H1 (cell line): ENCODE results near the gene FANCE. TPM values are rescaled to one million over a fixed set of nuclear protein-coding genes. Genes with fewer than 3 reads are reported as not detected.
A peak's percentile ranks its signal among the peaks of the same experiment; 100 is the strongest.

Source experiments
- CTCF ChIA-PET: fragments of 300-600 bp; sonication (Branson Sonifier 250); formaldehyde crosslinking; loops from one replicate; lab custom pipeline; 2021; ENCODE audit not compliant: partially characterized antibody; lab: Charles Lee
- POLR2A ChIA-PET: fragments of 300-600 bp; sonication (Branson Sonifier 250); formaldehyde crosslinking; loops from one replicate; lab custom pipeline; 2021; ENCODE audit warnings: inconsistent platforms; ENCODE audit not compliant: partially characterized antibody; lab: Charles Lee
- DNase-seq, 2 experiments: peaks; one replicate each; pipeline versions ENCODE4 v3.0.0 to v3.0.0-alpha.2; 2010 to 2022; ENCODE audit warnings: low spot score in 2 of 2, low read depth in 1 of 2, mixed read lengths in 1 of 2
- FAIRE-seq: peaks from 2 replicates; lab custom pipeline; 2011; peaks lifted over from hg19 to GRCh38; lab: Jason Lieb, UNC
- H2AFZ ChIP-seq: 2 replicates; pipeline ENCODE4 v1.8.1; 2012; ENCODE audit warnings: low read length, inconsistent platforms
- H2AK5ac ChIP-seq: 2 replicates; pipeline ENCODE4 v1.6.1; 2013; ENCODE audit warnings: low read depth, low read length
- H2BK120ac ChIP-seq: replicated peaks from 2 replicates; pipeline ENCODE3; 2013; ENCODE audit warnings: low read depth, low read length, inconsistent platforms
- H2BK12ac ChIP-seq: 2 replicates; pipeline ENCODE4 v1.6.1; 2013; ENCODE audit warnings: low read depth, low read length
- H2BK15ac ChIP-seq: 2 replicates; pipeline ENCODE4 v1.6.1; 2013; ENCODE audit warnings: low read length
- H2BK20ac ChIP-seq: 2 replicates; pipeline ENCODE4 v1.6.1; 2013; ENCODE audit warnings: low read length
- H2BK5ac ChIP-seq: 2 replicates; pipeline ENCODE4 v1.6.1; 2013; ENCODE audit warnings: low read depth, low read length
- H3K14ac ChIP-seq: 2 replicates; pipeline ENCODE4 v1.6.1; 2013; ENCODE audit warnings: inconsistent platforms; ENCODE audit not compliant: insufficient read length
- H3K18ac ChIP-seq: 2 replicates; pipeline ENCODE4 v1.6.1; 2013; ENCODE audit warnings: low read length; ENCODE audit errors: extremely low read depth
- H3K23ac ChIP-seq: 2 replicates; pipeline ENCODE4 v1.6.1; 2013; ENCODE audit warnings: inconsistent platforms; ENCODE audit not compliant: insufficient read length
- H3K23me2 ChIP-seq: 2 replicates; pipeline ENCODE4 v1.6.1; 2013; ENCODE audit warnings: low read depth, low read length
- H3K27ac ChIP-seq: 2 replicates; pipeline ENCODE4 v1.6.1; 2011; ENCODE audit warnings: low read depth, low read length, inconsistent platforms
- H3K27me3 ChIP-seq, 4 experiments: replicated peaks in 1 of 4; 1 replicate in 1 of 4; 2 replicates in 3 of 4; pipeline versions ENCODE4 v1.6.1 to v1.8.1; 2011 to 2013; ENCODE audit warnings: low read length in 3 of 4, mild to moderate bottlenecking in 3 of 4, inconsistent platforms in 2 of 4, mixed read lengths in 2 of 4, moderate library complexity in 1 of 4; ENCODE audit not compliant: control insufficient read depth in 3 of 4, insufficient read depth in 3 of 4; ENCODE audit errors: extremely low read depth in 1 of 4
- H3K36me3 ChIP-seq, 4 experiments: 2 replicates each; pipeline versions ENCODE4 v1.6.1 to v1.8.1; 2011 to 2013; ENCODE audit warnings: mild to moderate bottlenecking in 4 of 4, low read length in 3 of 4, moderate library complexity in 2 of 4, control low read depth in 1 of 4, inconsistent platforms in 1 of 4; ENCODE audit not compliant: insufficient read depth in 4 of 4, control insufficient read depth in 2 of 4
- H3K4ac ChIP-seq: replicated peaks from 2 replicates; pipeline ENCODE3; 2013; ENCODE audit warnings: low read length, low read depth, mixed read lengths, inconsistent platforms; ENCODE audit not compliant: insufficient read length
- H3K4me1 ChIP-seq, 4 experiments: replicated peaks in 1 of 4; 1 replicate in 1 of 4; 2 replicates in 3 of 4; pipeline versions ENCODE4 v1.6.1 to v1.8.1; 2011 to 2013; ENCODE audit warnings: low read length in 3 of 4, inconsistent platforms in 2 of 4, mixed read lengths in 1 of 4; ENCODE audit not compliant: insufficient read depth in 4 of 4, control insufficient read depth in 3 of 4
- H3K4me2 ChIP-seq, 2 experiments: 2 replicates each; pipeline versions ENCODE4 v1.6.1 to v1.8.1; 2011 to 2013; ENCODE audit warnings: low read depth in 2 of 2, low read length in 2 of 2, control low read depth in 1 of 2, inconsistent platforms in 1 of 2, mild to moderate bottlenecking in 1 of 2; ENCODE audit not compliant: insufficient read depth in 1 of 2
- H3K4me3 ChIP-seq, 4 experiments: fragments of 200-600, 300-600 bp in 1 of 4; sonication (generic), shearing (Covaris generic), sonication (Bioruptor Twin) in 1 of 4; 2 replicates each; pipeline versions ENCODE4 v1.5.1 to v1.8.1; 2011 to 2016; ENCODE audit warnings: low read length in 4 of 4, low read depth in 3 of 4, control low read depth in 2 of 4, inconsistent platforms in 2 of 4, mild to moderate bottlenecking in 2 of 4, mixed read lengths in 1 of 4, moderate library complexity in 1 of 4; ENCODE audit not compliant: insufficient read depth in 2 of 4; ENCODE audit errors: extremely low read depth in 1 of 4
- H3K56ac ChIP-seq: replicated peaks from 2 replicates; pipeline ENCODE3; 2013; ENCODE audit warnings: low read depth, mild to moderate bottlenecking, mixed read lengths, low read length, inconsistent platforms; ENCODE audit not compliant: insufficient read length
- H3K79me1 ChIP-seq: 2 replicates; pipeline ENCODE4 v1.6.1; 2013; ENCODE audit warnings: low read depth, low read length, control low read depth
- H3K79me2 ChIP-seq, 2 experiments: 2 replicates each; pipeline versions ENCODE4 v1.6.1 to v1.8.1; 2012 to 2013; ENCODE audit warnings: low read length in 2 of 2, mild to moderate bottlenecking in 2 of 2, inconsistent platforms in 1 of 2; ENCODE audit not compliant: insufficient read depth in 2 of 2, control insufficient read depth in 1 of 2
- H3K9ac ChIP-seq, 4 experiments: replicated peaks in 1 of 4; 1 replicate in 1 of 4; 2 replicates in 3 of 4; pipeline versions ENCODE4 v1.6.1 to v1.8.1; 2011 to 2013; ENCODE audit warnings: low read depth in 3 of 4, low read length in 3 of 4, control low read depth in 2 of 4, mild to moderate bottlenecking in 2 of 4, moderate library complexity in 2 of 4, inconsistent platforms in 1 of 4; ENCODE audit errors: extremely low read depth in 1 of 4
- H3K9me3 ChIP-seq, 2 experiments: 2 replicates each; pipeline versions ENCODE4 v1.6.1 to v1.8.1; 2012 to 2013; ENCODE audit warnings: mild to moderate bottlenecking in 2 of 2, moderate library complexity in 2 of 2, control low read depth in 1 of 2, inconsistent platforms in 1 of 2, low read depth in 1 of 2, low read length in 1 of 2, mixed read lengths in 1 of 2; ENCODE audit not compliant: insufficient read depth in 2 of 2
- H4K20me1 ChIP-seq, 2 experiments: replicated peaks in 1 of 2; 2 replicates each; pipeline versions ENCODE3 to v1.8.1; 2011 to 2013; ENCODE audit warnings: inconsistent platforms in 2 of 2, low read length in 2 of 2, mild to moderate bottlenecking in 1 of 2; ENCODE audit not compliant: insufficient read depth in 2 of 2, control insufficient read depth in 1 of 2
- H4K5ac ChIP-seq: 2 replicates; pipeline ENCODE4 v1.6.1; 2013; ENCODE audit warnings: low read length, low read depth, mixed read lengths, inconsistent platforms; ENCODE audit not compliant: insufficient read length
- H4K8ac ChIP-seq: 2 replicates; pipeline ENCODE4 v1.8.0; 2013; ENCODE audit warnings: mild to moderate bottlenecking, moderate library complexity, low read length, inconsistent platforms; ENCODE audit not compliant: insufficient read depth; ENCODE audit errors: extremely low read depth
- H4K91ac ChIP-seq: replicated peaks from 2 replicates; pipeline ENCODE3; 2013; ENCODE audit warnings: low read length, mixed read lengths, inconsistent platforms; ENCODE audit not compliant: insufficient read length
- ATF3 ChIP-seq: IDR thresholded peaks from 2 replicates; pipeline ENCODE4 v1.6.1; 2011; ENCODE audit warnings: low read depth, mild to moderate bottlenecking, low read length; ENCODE audit not compliant: insufficient read depth
- CBX8 ChIP-seq: fragments of 300-800, 300-1000 bp; sonication (generic); IDR thresholded peaks from 2 replicates; pipeline ENCODE4 v1.7.1; 2016; ENCODE audit warnings: low read depth, low read length, borderline replicate concordance
- CHD2 ChIP-seq: IDR thresholded peaks from 2 replicates; pipeline ENCODE4 v1.6.1; 2012; ENCODE audit warnings: low read length, improper control_type of control experiment
- KDM4A ChIP-seq: IDR thresholded peaks from one replicate; pipeline ENCODE4 v1.7.1; 2012; ENCODE audit warnings: low read depth, mild to moderate bottlenecking, moderate library complexity, low read length, inconsistent platforms; ENCODE audit not compliant: severe bottlenecking
- PHF8 ChIP-seq: fragments of 200-600 bp; sonication (generic); conservative IDR thresholded peaks from 2 replicates; pipeline ENCODE4 v1.7.1; 2012; ENCODE audit warnings: low read depth, mild to moderate bottlenecking, inconsistent platforms, low read length, moderate library complexity
- RAD21 ChIP-seq, 2 experiments: IDR thresholded peaks in 1 of 2; conservative IDR thresholded peaks in 1 of 2; 2 replicates each; pipeline ENCODE4 v1.6.1; 2011; ENCODE audit warnings: low read depth in 2 of 2, low read length in 2 of 2, improper control_type of control experiment in 1 of 2, inconsistent platforms in 1 of 2, mild to moderate bottlenecking in 1 of 2, moderate library complexity in 1 of 2
- RBBP5 ChIP-seq: IDR thresholded peaks from 2 replicates; pipeline ENCODE4 v1.7.1; 2012; ENCODE audit warnings: low read depth, mild to moderate bottlenecking, inconsistent platforms, low read length, moderate library complexity, borderline replicate concordance
- SP1 ChIP-seq: IDR thresholded peaks from 2 replicates; pipeline ENCODE4 v1.6.1; 2011; ENCODE audit warnings: low read depth, low read length
- TAF7 ChIP-seq: optimal IDR thresholded peaks from 2 replicates; pipeline ENCODE3; 2011; ENCODE audit warnings: low read depth, mild to moderate bottlenecking, inconsistent platforms, low read length, moderate library complexity, borderline replicate concordance
- WGBS, 2 experiments: shearing (Covaris generic) in 1 of 2; methylation state at CpG; one replicate each; pipeline versions ENCODE4 v1.1.6 to v1.1.7; 2013 to 2015; ENCODE audit warnings: low lambda C conversion rate in 2 of 2, mixed read lengths in 2 of 2, inconsistent platforms in 1 of 2, low coverage in 1 of 2, missing lambda C conversion rate in 1 of 2; ENCODE audit not compliant: insufficient replicate concordance in 2 of 2, insufficient coverage in 1 of 2, insufficient read length in 1 of 2; ENCODE audit errors: extremely low coverage in 1 of 2, missing lambda C conversion rate in 1 of 2; 5-methylcytosine and 5-hydroxymethylcytosine counted together
- polyA plus RNA-seq, 7 experiments: library from polyadenylated mRNA; depleted of rRNA in 3 of 7; stranded (reverse) in 5 of 7; unstranded in 2 of 7; fragments of >200 nt in 5 of 7; fragments of 200-250 nt in 2 of 7; gene quantifications; 1 replicate in 5 of 7; 2 replicates in 1 of 7; 4 replicates in 1 of 7; pipeline versions ENCODE4 v1.2.1 to v1.2.3, GENCODE V29; 2011 to 2013; ENCODE audit warnings: missing spikeins in 2 of 7, mixed read lengths in 2 of 7
- total RNA-seq: library from RNA; stranded (reverse); fragmentation: NEBNext Ultra II Directional; extraction: Animal tissue kit (Norgen Biotek cat#: 25700); gene quantifications from 2 replicates; pipeline ENCODE4 v1.2.1, GENCODE V29; 2021
- TF ChIP-seq, protein P1 (sequence below): IDR thresholded peaks from 2 replicates; pipeline ENCODE4 v1.6.1; 2012; ENCODE audit warnings: inconsistent platforms

The FANCE gene
- total and polyA plus RNA-seq, 2 of the 8 experiments (the other 6 are each of a cell fraction or from before 2014, with no cell fraction given), result 16.1 to 17.0 TPM

DNA sequence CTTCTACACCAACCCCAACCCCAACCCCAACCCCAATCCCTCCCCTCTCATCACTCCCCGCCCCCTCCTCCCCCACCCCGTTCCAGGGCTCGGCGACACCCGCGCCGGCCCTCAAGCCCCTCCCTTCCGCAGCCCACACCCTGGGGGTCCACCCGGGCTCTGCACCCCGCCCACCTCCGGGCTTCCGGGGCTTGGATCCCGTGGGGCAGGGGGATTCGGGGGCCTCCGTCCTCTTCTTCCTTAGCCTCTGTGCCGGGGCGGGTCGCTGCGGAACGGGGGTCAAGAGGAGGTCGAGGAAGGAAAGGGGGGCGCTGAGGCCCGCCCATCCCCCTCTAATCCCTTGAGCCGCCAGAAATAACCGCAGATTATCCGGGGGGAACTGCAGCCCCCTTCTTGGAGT lies 59.9 kb downstream of the FANCE start:
- no peak overlapping the region for H2AFZ ChIP-seq
- H3K36me3 ChIP-seq, result no peaks in the 10 kb centered on the region
- no peaks in the 10 kb centered on the region for H3K79me2 ChIP-seq
- no peak overlapping the region for H2BK15ac ChIP-seq
- H3K27me3 ChIP-seq, result peaks cover 0 to 17% (median 6%) of the 10 kb centered on the region in 4 experiments; a peak in 5 of 7 replicates
- WGBS, 2 experiments, result 7% methylated on average over 6 of the region's 26 CpGs; no CpG with 5 or more reads in 1 of the 2 experiments
- H2AK5ac ChIP-seq, result no peak overlapping the region
- H3K14ac ChIP-seq, result no peak overlapping the region
- no peak overlapping the region for H3K27ac ChIP-seq
- no peak overlapping the region for H2BK12ac ChIP-seq
- FAIRE-seq (no peak), DNase-seq (no peak)
- H4K91ac ChIP-seq, result no peak overlapping the region
- peaks cover 6 to 31% (median 21%) of the 10 kb centered on the region in 4 experiments for H3K4me1 ChIP-seq
- POLR2A ChIA-PET, result interaction anchor here (8.4 to 37.6 kb wide), 2 partner anchors 15 to 34 kb away, joined by 54 to 1319 read pairs; partner anchors contain the start of genes RPL10A and TEAD3
- no peak overlapping the region for H3K9ac ChIP-seq
- CTCF ChIA-PET, result no interaction called here
- H3K18ac ChIP-seq, result no peak overlapping the region; the same call in 1 of the 2 replicates
- H3K56ac ChIP-seq, result no peak overlapping the region
- no peak overlapping the region for H3K23ac ChIP-seq
- no peak overlapping the region for H2BK5ac ChIP-seq
- H3K4me3 ChIP-seq, result peak overlapping the region; percentile 30 to 67 (median 36); a peak in 5 of 8 replicates
- no peak overlapping the region for H3K4ac ChIP-seq
- H4K20me1 ChIP-seq, result no peaks in the 10 kb centered on the region
- H3K23me2 ChIP-seq, result no peaks in the 10 kb centered on the region; the same call in 1 of the 2 replicates
- no peaks in the 10 kb centered on the region for H3K9me3 ChIP-seq
- no peak overlapping the region for H4K8ac ChIP-seq
- no peaks in the 10 kb centered on the region for H3K79me1 ChIP-seq
- H2BK20ac ChIP-seq, result no peak overlapping the region
- peak overlapping the region; percentile 81 to 88 for H3K4me2 ChIP-seq
- no peak overlapping the region for H4K5ac ChIP-seq
- no peak overlapping the region for H2BK120ac ChIP-seq
- TF ChIP-seq RAD21 (IDR thresholded peaks at IDR 0.05 in 1 of 2, conservative IDR thresholded peaks at IDR 0.05 in 1 of 2; ENCODE audit: low read depth in 2 of 2, low read length in 2 of 2) (no peak), KDM4A (no peak), ATF3 (no peak), CBX8 (no peak), TAF7 (no peak), RBBP5 (no peak), SP1 (no peak), PHF8 (no peak), CHD2 (no peak)
- TF ChIP-seq, protein P1, sequence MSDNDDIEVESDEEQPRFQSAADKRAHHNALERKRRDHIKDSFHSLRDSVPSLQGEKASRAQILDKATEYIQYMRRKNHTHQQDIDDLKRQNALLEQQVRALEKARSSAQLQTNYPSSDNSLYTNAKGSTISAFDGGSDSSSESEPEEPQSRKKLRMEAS, result no peak
